GM12801 (cell line): Measurements from ENCODE around the gene PCCA.

Source experiments
- CTCF ChIP-seq: IDR thresholded peaks from one replicate; pipeline ENCODE4 v1.5.1; 2011; ENCODE audit warnings: control low read depth; ENCODE audit not compliant: insufficient read length; ENCODE audit errors: extremely low read depth

The PCCA gene

GRCh38 chr13:100090861-100091260 lies 2.0 kb downstream of the PCCA start:
- no peak for TF ChIP-seq CTCF

- TF ChIP-seq CTCF, result no peak
Measured at GRCh38 chr13:100091391-100091790, 2.5 kb downstream of the PCCA start.

GRCh38 chr13:100095498-100095897 lies 6.6 kb downstream of the PCCA start:
- TF ChIP-seq CTCF, result no peak

GRCh38 chr13:100096526-100096925 lies 7.6 kb downstream of the PCCA start:
- TF ChIP-seq CTCF, result no peak

GRCh38 chr13:100097821-100098220 lies 8.9 kb downstream of the PCCA start:
- TF ChIP-seq CTCF, result no peak

- TF ChIP-seq CTCF, result no peak
Measured at GRCh38 chr13:100098445-100099116, 9.7 kb downstream of the PCCA start.

- TF ChIP-seq CTCF, result no peak
Measured at GRCh38 chr13:100100115-100100879, 11.4 kb downstream of the PCCA start.
